HK-2 (cell line): ENCODE results near the gene IL17RC.
A peak's percentile ranks its signal among the peaks of the same experiment; 100 is the strongest.
"Not testable (repeated sequence)": the region's sequence is repeated elsewhere in the genome, so short reads cannot be mapped to it uniquely, and the experiment has no call there.

Experiments used
- DNase-seq: peaks from one replicate; pipeline ENCODE4 v3.0.0-alpha.2; 2018; ENCODE audit not compliant: unreplicated experiment

IL17RC gene

DNA sequence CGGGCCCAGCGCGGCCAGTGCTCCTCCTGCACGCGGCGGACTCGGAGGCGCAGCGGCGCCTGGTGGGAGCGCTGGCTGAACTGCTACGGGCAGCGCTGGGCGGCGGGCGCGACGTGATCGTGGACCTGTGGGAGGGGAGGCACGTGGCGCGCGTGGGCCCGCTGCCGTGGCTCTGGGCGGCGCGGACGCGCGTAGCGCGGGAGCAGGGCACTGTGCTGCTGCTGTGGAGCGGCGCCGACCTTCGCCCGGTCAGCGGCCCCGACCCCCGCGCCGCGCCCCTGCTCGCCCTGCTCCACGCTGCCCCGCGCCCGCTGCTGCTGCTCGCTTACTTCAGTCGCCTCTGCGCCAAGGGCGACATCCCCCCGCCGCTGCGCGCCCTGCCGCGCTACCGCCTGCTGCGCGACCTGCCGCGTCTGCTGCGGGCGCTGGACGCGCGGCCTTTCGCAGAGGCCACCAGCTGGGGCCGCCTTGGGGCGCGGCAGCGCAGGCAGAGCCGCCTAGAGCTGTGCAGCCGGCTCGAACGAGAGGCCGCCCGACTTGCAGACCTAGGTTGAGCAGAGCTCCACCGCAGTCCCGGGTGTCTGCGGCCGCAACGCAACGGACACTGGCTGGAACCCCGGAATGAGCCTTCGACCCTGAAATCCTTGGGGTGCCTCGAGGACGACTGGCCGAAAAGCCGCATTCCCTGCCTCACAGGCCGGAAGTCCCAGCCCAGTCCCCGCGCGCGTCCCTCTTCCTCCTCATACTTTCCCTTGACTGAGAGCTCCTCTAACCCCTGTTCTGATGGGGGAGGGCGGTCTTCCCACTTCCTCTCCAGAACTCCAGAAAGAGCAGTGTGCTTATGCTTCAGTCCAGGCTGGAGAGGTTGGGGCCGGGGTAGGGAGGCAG, 1.4 kb upstream of the IL17RC start:
- DNase-seq: peak; percentile 76

DNA sequence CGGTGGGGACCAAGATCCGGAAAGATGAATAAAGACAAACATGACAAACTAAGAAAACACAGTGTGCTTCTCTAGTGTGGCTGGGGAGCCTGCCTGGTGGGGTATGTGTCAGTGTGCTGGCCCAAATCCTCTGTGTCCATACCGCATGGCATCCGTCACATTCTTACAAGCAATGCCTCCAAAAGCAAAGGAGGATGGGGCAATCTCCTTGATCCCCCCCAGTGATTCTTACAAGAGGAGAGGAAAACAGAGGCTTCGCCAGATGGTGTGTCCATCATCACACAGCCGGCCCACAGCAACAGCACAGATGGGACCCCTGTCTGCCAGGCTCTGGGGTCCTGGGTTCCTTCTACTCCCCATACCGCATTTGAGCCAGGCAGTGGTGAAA, 558 bp upstream of the IL17RC start:
- no peak for DNase-seq

DNA sequence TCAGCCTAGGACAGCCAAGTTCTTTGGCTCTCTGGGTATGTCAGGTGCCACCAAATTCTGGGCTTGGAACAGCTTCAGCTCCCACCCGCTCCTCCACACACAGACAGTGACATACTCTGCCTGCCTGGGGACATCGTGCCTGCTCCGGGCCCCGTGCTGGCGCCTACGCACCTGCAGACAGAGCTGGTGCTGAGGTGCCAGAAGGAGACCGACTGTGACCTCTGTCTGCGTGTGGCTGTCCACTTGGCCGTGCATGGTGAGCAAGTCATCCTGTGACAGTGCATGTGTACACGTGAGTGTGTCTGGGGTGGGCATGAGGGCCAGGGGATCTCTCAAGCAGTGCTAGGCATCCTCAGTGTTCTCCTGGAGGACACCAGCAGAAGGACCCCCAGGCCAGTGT, 922 bp downstream of the IL17RC start:
- no peak for DNase-seq

DNA sequence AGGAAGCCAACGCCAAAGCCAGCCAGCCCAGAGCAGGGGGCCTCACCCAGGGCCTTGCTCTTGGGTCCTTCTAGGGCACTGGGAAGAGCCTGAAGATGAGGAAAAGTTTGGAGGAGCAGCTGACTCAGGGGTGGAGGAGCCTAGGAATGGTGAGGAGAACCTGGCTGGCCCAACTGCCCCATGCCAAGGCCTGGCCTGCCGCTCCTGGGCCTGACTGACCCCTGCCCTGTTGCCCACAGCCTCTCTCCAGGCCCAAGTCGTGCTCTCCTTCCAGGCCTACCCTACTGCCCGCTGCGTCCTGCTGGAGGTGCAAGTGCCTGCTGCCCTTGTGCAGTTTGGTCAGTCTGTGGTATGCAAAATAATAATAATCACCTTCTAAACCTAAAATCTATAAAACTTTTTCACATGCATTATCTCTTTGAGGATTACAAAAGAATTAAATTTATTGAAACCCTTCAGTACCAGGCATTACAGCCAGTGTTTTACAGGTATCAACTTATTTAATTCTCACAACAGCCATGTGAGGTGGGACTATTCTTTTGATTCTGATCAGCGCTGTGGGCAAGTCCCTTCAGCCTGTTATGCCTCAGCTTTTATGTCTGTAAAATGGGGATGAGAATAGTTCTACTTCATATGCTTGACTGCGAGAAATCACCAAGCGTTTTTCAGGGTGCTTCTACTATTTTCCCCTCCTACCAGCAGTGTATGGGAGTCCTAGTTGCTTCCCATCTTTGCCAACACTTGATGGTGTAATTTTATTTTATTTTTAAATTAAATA, 1.6 kb downstream of the IL17RC start:
- no peak for DNase-seq

DNA sequence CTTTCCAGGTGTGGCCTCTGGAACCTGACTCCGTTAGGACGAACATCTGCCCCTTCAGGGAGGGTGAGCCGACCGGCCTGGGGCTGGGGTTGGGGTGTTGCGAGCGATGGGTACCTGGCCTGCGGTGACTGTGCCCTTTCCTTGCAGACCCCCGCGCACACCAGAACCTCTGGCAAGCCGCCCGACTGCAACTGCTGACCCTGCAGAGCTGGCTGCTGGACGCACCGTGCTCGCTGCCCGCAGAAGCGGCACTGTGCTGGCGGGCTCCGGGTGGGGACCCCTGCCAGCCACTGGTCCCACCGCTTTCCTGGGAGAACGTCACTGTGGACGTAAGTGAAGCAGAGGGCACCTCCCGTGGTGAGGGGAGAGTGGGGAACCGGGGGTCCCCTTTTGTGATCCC, 11.3 kb downstream of the IL17RC start:
- DNase-seq: no peak

DNA sequence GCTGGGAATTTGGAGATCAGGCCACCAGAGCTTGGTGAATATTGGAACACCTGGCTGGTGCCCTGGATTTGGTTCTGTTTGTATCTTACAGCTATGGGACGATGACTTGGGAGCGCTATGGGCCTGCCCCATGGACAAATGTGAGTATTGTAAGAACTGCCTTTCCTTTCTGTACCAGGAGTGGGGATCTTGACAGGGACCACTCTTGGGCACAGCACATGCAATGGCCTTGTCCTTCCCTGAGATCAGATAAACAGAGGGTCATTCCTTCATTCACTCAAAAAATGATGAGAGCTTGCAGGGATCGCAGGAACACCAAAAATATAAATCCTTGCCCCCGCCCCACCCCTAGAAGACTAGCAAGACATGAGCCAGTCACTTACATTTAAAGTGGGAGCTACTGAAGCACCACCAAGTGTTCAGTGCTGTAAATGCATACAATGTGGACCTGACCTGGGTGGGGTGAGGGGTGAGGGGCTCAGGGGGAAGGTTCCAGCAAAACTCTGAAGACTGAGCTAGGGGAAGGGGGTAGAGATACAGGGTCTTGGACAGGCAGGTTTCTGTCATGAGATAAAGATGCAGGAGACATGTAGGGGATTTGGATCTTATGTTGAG, 14.0 kb downstream of the IL17RC start:
- DNase-seq: no peak

DNA sequence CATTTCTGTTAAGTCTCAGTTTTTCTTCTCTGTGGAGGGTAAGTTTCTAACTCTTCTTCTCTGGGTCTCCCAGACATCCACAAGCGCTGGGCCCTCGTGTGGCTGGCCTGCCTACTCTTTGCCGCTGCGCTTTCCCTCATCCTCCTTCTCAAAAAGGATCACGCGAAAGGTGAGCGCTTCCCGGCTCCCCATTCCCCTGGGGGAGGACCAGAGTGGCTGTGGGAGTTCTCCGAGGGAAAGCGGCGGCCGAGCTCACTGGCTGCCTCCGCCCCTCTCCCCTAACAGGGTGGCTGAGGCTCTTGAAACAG, 15.6 kb downstream of the IL17RC start:
- DNase-seq: no peak

DNA sequence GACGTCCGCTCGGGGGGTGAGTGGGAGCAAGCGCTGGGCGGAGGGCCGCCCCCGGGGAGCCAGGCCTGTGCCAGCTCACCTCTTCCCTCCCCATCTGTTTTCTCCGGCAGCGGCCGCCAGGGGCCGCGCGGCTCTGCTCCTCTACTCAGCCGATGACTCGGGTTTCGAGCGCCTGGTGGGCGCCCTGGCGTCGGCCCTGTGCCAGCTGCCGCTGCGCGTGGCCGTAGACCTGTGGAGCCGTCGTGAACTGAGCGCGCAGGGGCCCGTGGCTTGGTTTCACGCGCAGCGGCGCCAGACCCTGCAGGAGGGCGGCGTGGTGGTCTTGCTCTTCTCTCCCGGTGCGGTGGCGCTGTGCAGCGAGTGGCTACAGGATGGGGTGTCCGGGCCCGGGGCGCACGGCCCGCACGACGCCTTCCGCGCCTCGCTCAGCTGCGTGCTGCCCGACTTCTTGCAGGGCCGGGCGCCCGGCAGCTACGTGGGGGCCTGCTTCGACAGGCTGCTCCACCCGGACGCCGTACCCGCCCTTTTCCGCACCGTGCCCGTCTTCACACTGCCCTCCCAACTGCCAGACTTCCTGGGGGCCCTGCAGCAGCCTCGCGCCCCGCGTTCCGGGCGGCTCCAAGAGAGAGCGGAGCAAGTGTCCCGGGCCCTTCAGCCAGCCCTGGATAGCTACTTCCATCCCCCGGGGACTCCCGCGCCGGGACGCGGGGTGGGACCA, 16.1 kb downstream of the IL17RC start:
- DNase-seq: peak; percentile 83

DNA sequence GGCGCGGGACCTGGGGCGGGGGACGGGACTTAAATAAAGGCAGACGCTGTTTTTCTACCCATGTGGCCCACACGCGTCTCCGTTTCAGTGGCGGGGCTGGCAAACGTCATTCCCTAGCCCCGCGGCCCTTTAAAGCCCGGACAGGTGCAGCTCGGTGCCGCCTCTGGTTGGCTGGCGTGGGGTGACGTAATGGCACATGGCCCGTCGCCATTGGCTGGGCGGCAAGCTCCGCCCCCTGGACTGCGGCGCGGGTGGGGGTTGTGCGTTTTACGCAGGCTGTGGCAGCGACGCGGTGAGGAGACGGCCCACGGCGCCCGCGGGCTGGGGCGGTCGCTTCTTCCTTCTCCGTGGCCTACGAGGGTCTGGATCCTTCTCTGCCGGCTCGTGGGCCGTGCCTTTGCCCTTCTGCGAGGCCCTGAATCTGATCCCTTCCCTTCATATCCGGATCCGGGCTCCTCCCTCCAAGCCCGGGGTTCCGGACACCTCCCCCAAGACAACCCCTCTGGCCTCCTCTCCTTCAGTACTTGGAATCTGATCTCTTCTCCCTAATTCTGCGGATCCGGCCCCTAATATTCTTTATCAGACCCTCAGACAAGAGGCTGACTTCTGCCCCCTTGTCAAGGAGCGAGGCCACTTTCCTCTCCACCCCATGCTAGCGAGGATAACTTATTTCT, 16.8 kb downstream of the IL17RC start, which contains the start of gene CRELD1:
Gene CRELD1 (plus strand): TSS at position 274 of the 674 bp plus-strand sequence. CDS start 605 bp downstream, outside the sequence.
- DNase-seq: peak; percentile 93

DNA sequence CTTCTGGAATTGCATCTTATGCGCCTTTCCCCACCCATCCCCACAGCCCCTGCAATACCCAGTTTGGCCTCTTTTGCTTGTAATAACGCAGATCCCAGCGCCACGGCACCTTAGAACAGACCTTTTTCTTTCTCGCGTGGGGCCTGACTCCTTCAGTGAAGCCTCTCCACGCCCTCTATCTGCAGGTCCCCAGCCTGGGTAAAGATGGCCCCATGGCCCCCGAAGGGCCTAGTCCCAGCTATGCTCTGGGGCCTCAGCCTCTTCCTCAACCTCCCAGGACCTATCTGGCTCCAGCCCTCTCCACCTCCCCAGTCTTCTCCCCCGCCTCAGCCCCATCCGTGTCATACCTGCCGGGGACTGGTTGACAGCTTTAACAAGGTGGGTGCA, 17.3 kb downstream of the IL17RC start:
- DNase-seq: no peak

DNA sequence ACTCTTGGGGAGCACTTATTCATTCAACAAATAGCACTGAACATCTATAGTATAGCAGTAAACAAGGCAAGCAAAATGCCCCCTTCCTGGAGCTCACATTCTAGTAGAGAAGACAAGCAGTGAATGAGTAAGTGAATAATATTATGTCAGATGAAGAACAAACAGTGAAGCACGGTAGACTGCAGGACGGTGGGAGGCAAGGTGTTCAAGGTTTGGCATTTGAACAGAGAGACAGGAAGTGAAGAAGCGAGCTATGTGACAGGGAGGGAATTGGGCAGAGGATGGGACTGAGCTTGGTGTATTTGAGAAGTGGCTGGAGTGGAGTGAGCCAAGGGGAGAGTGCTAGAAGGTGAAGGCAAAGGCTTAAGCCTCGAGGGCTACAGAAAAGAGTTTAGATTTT, 18.1 kb downstream of the IL17RC start:
- DNase-seq: no peak

DNA sequence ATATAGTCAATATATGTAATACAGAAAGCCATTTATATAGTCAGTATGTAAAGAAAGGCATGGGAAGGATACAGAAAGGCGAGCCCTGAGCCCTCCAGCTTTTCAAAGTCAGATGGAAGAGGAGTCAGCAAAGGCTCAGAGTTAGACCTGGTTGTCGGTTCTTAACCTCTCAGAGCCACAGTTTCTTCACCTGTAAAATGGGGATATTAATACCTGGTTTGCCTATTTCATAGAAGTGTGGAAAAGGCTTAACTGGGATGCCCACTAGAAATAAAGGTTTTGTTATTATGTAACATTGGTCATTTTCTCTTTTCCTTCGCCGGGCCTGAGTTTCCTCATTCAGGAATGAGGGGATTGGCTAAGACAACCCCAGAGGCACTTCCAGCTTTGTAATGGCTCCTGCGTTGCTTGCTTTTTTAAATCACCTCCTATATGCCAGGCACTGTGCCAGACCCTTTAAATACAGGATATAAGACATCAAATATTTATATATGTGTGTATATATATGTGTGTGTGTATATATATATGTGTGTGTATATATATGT, 19.1 kb downstream of the IL17RC start:
- DNase-seq: no peak

DNA sequence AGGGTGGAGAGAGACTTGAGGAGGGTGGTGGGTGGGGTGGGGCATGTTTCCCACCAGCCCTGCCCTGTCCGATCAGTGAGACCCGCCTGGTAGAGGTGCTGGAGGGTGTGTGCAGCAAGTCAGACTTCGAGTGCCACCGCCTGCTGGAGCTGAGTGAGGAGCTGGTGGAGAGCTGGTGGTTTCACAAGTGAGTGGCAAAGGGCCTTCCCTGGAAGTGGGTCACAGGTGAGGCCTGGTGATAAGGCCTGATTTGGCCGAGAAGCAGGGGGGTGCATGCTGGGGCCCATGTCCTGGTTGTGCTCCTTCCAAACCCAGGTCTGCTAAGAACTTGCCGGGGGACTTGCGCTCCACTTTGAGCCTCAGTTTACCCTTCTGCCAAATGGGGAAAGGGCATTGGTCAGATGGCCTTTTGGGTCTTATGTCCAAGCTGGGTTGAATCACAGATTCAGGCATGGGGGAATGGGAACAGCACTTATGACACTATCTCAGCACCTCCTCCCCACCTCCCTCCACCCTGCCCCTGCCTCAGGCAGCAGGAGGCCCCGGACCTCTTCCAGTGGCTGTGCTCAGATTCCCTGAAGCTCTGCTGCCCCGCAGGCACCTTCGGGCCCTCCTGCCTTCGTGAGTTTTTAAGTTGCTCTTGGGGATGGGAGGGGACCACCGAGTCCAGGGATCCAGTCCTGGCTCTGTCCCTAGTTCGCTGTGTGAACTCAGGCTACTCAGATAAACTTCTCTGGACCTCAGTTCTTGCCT, 20.8 kb downstream of the IL17RC start:
- no peak for DNase-seq

DNA sequence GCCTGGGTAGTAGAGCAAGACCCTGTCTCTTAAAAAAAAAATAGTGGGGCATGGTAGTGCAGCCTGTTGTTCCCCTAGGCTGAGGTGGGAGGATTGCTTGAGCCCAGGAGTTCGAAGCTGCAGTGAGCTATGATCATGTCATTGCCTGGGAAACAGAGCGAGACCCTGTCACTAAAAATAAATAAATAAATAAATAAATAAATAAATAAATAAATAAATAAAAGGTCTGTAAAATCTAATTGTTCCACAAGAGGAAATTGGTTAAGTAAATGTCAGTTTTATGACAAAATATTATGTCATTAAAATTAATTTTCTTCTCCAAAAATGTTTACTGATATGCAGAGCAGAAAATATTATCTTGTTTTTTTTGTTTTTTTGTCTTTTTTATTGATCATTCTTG, 22.1 kb downstream of the IL17RC start:
- no peak for DNase-seq

DNA sequence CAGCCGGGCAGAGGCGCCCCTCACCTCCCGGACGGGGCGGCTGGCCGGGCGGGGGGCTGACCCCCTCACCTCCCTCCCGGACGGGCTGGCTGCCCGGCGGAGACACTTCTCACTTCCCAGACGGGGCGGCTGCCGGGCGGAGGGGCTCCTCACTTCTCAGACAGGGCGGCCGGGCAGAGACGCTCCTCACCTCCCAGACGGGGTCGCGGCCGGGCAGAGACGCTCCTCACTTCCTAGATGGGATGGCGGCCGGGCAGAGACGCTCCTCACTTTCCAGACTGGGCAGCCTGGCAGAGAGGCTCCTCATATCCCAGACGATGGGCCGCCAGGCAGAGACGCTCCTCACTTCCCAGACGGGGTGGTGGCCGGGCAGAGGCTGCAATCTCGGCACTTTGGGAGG, 23.0 kb downstream of the IL17RC start:
- not testable (repeated sequence) for DNase-seq

DNA sequence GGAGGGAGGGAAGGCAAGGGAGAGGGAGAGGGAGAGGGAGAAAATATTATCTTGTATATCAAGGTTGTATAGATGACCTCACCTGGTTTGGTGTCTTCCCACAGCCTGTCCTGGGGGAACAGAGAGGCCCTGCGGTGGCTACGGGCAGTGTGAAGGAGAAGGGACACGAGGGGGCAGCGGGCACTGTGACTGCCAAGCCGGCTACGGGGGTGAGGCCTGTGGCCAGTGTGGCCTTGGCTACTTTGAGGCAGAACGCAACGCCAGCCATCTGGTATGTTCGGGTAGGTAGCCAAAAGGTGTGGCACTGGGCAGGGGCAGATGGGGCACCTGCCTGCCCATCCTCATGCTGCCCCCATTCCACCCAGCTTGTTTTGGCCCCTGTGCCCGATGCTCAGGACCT, 23.8 kb downstream of the IL17RC start:
- no peak for DNase-seq

DNA sequence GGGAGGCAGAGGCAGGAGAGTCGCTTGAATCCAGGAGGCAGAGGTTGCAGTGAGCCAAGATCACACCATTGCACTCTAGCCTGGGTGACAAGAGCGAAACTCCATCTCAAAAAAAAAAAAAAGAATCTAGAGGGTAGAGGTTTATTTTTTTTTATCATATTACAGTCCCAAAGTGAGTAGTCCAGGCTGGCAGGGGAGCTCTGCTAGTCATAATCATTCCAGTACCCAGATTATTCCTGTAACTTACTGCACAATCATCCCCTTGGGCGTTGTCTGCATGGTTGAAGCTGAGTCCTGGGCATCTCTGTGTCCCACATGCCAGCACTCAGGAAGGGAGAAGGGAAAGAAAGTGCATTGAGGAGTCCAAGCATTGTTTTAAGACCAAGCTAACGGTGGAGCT, 25.3 kb downstream of the IL17RC start:
- no peak for DNase-seq

DNA sequence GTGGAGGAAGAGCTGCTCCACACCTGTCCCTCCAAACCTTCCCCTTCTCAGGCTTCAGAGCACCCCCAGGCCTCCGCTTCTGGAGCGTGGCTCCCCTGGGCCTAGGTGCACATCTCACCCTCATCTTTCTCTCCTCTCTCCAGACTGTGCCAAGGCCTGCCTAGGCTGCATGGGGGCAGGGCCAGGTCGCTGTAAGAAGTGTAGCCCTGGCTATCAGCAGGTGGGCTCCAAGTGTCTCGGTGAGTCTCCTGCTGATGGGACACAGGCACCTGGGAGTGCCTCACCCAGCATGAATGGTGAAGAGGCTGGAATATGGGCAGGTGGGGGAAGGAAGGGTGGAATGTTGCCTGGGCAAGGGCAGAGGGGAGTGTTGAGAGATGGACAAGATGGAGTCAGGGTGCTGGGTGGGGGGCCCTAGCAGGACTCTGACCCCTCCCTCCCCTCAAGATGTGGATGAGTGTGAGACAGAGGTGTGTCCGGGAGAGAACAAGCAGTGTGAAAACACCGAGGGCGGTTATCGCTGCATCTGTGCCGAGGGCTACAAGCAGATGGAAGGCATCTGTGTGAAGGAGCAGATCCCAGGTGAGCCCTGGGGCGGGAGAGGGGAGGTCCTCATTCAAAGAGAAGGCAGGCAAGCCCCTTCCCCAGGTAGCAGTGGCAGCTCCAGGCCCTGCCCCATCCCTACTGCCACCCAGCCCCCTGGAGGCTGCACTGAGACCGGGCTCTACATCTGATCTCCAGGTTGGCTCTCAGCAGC, 26.2 kb downstream of the IL17RC start:
- no peak for DNase-seq

DNA sequence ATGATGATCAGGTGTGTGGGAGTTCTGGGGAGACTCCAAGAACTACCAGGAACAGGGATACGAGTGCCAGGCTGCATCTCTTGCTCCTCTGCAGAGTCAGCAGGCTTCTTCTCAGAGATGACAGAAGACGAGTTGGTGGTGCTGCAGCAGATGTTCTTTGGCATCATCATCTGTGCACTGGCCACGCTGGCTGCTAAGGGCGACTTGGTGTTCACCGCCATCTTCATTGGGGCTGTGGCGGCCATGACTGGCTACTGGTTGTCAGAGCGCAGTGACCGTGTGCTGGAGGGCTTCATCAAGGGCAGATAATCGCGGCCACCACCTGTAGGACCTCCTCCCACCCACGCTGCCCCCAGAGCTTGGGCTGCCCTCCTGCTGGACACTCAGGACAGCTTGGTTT, 27.4 kb downstream of the IL17RC start:
- no peak for DNase-seq

DNA sequence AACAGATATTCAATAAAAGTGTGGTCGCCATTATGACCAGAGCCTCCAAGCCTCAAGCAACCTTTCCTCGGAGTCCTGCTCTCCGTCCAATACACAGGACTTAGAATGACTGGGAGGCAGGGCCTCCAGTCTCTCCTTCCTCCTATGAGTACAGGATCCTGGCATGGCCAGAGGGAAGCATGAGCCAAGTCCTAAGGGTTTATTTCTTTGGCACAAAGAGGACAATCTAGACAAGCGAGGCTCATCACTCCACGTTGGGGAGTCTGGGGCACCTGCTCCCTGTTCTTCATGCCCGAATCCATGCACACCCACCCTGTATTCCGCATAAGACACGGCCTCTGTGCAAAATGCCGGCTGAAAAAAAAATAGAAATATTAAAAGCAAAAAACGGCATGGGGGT, 28.5 kb downstream of the IL17RC start:
- no peak for DNase-seq
